Ishikawa (cell line): ENCODE results near the gene TXK.

Experiments used
- CEBPB ChIP-seq: IDR thresholded peaks from 2 replicates; pipeline ENCODE4 v1.6.1; 2012
- NFIC ChIP-seq: IDR thresholded peaks from 2 replicates; pipeline ENCODE4 v1.6.1; 2012

DNA sequence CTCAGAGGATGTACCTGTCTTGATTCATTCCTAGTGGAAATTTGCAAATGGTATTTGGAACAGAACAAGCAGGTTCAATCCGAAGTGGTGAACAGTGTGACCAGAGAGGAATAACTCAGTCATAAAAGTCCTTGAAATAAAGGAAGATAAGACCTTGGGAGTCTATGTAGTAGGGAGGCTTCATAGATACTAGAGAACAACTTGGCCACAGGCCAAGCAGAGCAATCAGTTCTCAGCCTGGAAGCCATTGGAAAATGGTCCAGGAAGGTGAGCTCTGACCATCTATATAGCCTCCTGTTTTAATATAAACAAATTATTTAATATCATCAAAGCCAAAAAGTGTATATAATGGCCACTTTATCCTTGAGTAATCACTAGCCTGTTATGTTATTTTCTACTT, 11.3 kb downstream of the TXK start:
- TF ChIP-seq CEBPB (no peak), NFIC (no peak)
